Measurements from ENCODE around the gene BMP2. TPM values are rescaled to one million over a fixed set of nuclear protein-coding genes. Genes with fewer than 3 reads are reported as not detected.

BMP2 gene
- total RNA-seq, 6 donors from 2014 or later: 11.5 to 90.0 (median 29.2) TPM

DNA sequence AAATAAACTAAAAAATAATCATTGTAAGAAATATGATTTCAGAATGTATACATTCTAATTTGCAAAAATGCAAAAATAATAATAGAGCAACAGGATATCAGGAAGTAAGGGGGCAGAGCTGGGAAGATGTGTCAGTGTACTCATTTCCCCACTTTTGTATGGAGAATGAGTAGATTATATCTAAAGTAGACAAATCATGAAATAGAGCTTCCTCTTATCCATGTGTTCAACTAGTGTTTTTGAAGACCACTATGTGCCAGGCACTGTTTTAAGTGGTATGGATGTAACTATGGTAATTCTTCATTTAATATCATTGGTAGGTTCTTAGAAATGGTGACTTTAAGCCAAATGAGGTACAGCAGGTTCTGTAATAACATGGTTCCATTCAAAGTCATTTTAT, 17.0 kb upstream of the BMP2 start:
- TF ChIP-seq EP300 (IDR thresholded peaks at IDR 0.05) (no peak), POLR2AphosphoS5 (IDR thresholded peaks at IDR 0.05) (no peak), POLR2A (IDR thresholded peaks at IDR 0.05) (no peak)
- TF ChIP-seq, protein P1, sequence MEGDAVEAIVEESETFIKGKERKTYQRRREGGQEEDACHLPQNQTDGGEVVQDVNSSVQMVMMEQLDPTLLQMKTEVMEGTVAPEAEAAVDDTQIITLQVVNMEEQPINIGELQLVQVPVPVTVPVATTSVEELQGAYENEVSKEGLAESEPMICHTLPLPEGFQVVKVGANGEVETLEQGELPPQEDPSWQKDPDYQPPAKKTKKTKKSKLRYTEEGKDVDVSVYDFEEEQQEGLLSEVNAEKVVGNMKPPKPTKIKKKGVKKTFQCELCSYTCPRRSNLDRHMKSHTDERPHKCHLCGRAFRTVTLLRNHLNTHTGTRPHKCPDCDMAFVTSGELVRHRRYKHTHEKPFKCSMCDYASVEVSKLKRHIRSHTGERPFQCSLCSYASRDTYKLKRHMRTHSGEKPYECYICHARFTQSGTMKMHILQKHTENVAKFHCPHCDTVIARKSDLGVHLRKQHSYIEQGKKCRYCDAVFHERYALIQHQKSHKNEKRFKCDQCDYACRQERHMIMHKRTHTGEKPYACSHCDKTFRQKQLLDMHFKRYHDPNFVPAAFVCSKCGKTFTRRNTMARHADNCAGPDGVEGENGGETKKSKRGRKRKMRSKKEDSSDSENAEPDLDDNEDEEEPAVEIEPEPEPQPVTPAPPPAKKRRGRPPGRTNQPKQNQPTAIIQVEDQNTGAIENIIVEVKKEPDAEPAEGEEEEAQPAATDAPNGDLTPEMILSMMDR (IDR thresholded peaks at IDR 0.05): no peak
- DNase-seq: no peak
- ATAC-seq (ENCODE audit: low FRiP score in 2 of 2): no peak
- Histone ChIP-seq H3K4me1 (no peaks in the 10 kb centered on the region), H3K4me3 (no peak overlapping the region), H3K9me3 (no peaks in the 10 kb centered on the region), H3K27me3 (no peaks in the 10 kb centered on the region), H3K27ac (no peak overlapping the region), H3K36me3 (no peaks in the 10 kb centered on the region)

GRCh38 chr20:6756693-6757595, 10.5 kb upstream of the BMP2 start:
- no peak for TF ChIP-seq EP300 (IDR thresholded peaks at IDR 0.05)
- no peak for TF ChIP-seq POLR2A (IDR thresholded peaks at IDR 0.05)
- TF ChIP-seq POLR2AphosphoS5 (IDR thresholded peaks at IDR 0.05): no peak
- TF ChIP-seq, protein P1 (IDR thresholded peaks at IDR 0.05): no peak
- no peaks in the 10 kb centered on the region for H3K36me3 ChIP-seq
- DNase-seq (no peak), ATAC-seq (ENCODE audit: low FRiP score in 2 of 2) (no peak)
- no peaks in the 10 kb centered on the region for H3K27me3 ChIP-seq
- WGBS, 2 donors: 19 to 32% methylated on average over 4 of the region's 4 CpGs
- H3K4me1 ChIP-seq: peaks cover 6 to 11% (median 6%) of the 10 kb centered on the region in 4 donors
- no peak overlapping the region for H3K4me3 ChIP-seq
- no peaks in the 10 kb centered on the region for H3K9me3 ChIP-seq
- no peak overlapping the region for H3K27ac ChIP-seq

- no peaks in the 10 kb centered on the region for H3K36me3 ChIP-seq
- H3K4me1 ChIP-seq: peaks cover 0 to 30% (median 4%) of the 10 kb centered on the region in 4 donors
- WGBS, 2 donors: 94 to 95% methylated on average over 2 of the region's 2 CpGs
- H3K4me3 ChIP-seq: no peak overlapping the region
- H3K27ac ChIP-seq: no peak overlapping the region
- DNase-seq (no peak), ATAC-seq (ENCODE audit: low FRiP score in 2 of 2) (no peak)
- TF ChIP-seq POLR2AphosphoS5 (IDR thresholded peaks at IDR 0.05): no peak
- TF ChIP-seq, protein P1 (IDR thresholded peaks at IDR 0.05): no peak
- TF ChIP-seq POLR2A (IDR thresholded peaks at IDR 0.05): no peak
- no peak for TF ChIP-seq EP300 (IDR thresholded peaks at IDR 0.05)
- no peaks in the 10 kb centered on the region for H3K9me3 ChIP-seq
- no peaks in the 10 kb centered on the region for H3K27me3 ChIP-seq
Measured at GRCh38 chr20:6764619-6765018, 2.9 kb upstream of the BMP2 start.

DNA sequence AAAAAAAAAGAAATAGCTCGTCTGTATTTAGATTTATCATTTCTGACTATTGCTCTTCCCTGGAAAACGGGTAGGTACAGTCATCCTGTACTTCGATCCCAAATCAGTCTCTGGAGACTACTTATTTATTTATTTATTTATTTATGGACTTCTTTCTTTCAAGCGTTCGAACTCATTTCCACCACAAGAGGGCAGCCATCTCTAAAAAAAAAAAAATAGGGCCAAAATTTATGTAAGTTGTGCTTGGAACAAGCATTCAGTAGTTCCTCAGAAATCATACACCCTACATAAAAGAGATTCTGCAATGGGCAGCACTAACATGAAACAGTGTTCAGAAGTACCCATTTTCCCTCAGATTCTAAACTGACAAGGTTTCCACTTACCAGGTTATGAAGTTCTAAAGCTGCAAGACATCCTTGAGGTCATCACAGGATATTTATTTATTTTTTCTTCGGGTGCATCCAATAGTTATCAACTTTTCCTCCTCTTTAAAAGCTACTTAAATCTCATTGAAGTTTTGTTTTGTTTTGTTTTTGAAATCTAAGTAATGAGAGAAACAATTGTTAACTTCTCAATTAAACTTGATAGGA, 1.9 kb upstream of the BMP2 start:
- no peaks in the 10 kb centered on the region for H3K9me3 ChIP-seq
- no peak overlapping the region for H3K27ac ChIP-seq
- H3K4me1 ChIP-seq: peaks cover 3 to 39% (median 9%) of the 10 kb centered on the region in 4 donors
- no peaks in the 10 kb centered on the region for H3K36me3 ChIP-seq
- DNase-seq: no peak
- WGBS, 2 donors: 11 to 13% methylated on average over 6 of the region's 6 CpGs
- no peaks in the 10 kb centered on the region for H3K27me3 ChIP-seq
- ATAC-seq (ENCODE audit: low FRiP score in 2 of 2): no peak
- TF ChIP-seq EP300 (IDR thresholded peaks at IDR 0.05): no peak
- TF ChIP-seq, protein P1 (IDR thresholded peaks at IDR 0.05): peak in 5 of 6 experiments; percentile 15 to 59 (median 22)
- no peak overlapping the region for H3K4me3 ChIP-seq

Data from upper lobe of left lung (tissue), 6 donors.